GM21423 (cell line): Measurements from ENCODE around the gene FAM53A.

Experiments used
- ATAC-seq: cut with Tn5 transposase; IDR thresholded peaks from one replicate; pipeline ENCODE4 v1.9.1; 2021; ENCODE audit warnings: mild to moderate bottlenecking, moderate library complexity; ENCODE audit not compliant: unreplicated experiment

The FAM53A gene

DNA sequence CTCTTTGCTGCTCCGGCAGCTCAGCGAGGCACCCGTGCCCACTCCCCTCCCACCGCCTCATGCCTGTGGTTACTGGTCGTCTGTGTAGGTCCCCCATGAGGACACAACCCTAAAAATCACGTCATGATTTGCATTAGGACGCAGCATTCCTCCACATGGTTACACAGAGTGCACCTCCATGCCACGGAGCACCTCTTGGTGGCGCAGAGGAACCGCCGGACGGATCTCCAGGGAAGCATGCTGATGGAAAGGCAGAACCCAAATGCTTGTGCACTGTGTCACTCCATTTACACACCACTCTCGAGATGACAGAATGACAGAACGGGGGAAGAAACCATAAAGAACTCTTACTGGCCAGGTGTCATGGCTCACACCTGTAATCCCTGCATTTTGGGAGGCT, 22.4 kb downstream of the FAM53A start:
- ATAC-seq, result no peak

DNA sequence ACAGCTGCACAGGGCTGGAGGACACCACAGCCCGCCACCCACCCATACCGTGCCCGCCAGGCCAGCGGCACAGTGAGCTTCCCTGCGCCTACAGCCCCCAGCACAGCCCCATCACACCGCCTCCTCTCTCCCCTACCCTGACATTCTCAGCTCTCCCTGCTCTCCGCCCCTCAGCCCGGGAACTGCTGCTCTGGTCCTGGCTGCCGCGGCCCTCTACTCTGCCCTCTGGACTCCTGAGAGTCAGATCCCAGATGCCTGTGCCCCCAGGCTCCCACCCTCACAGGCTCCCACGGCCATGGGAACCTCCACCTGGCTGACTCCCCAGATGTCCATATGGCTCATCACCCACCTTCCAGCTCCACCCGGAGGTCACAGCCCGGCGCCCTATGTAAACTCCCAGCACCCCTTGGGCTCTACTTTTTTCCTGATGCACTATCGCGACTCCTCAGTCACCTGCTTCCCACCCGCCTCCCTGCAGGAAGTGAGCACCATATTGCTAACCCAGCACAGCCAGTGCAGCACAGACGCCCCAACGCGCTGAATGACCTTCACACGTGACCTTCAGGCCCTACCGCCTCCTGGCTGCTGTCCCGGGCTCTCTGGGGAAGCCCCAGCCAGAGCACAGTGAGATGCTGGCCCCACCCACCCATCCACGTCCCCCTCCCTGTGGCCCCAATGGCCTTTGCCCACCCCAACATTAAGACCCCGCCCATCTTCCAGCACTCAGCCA, 23.0 kb downstream of the FAM53A start:
- no peak for ATAC-seq

DNA sequence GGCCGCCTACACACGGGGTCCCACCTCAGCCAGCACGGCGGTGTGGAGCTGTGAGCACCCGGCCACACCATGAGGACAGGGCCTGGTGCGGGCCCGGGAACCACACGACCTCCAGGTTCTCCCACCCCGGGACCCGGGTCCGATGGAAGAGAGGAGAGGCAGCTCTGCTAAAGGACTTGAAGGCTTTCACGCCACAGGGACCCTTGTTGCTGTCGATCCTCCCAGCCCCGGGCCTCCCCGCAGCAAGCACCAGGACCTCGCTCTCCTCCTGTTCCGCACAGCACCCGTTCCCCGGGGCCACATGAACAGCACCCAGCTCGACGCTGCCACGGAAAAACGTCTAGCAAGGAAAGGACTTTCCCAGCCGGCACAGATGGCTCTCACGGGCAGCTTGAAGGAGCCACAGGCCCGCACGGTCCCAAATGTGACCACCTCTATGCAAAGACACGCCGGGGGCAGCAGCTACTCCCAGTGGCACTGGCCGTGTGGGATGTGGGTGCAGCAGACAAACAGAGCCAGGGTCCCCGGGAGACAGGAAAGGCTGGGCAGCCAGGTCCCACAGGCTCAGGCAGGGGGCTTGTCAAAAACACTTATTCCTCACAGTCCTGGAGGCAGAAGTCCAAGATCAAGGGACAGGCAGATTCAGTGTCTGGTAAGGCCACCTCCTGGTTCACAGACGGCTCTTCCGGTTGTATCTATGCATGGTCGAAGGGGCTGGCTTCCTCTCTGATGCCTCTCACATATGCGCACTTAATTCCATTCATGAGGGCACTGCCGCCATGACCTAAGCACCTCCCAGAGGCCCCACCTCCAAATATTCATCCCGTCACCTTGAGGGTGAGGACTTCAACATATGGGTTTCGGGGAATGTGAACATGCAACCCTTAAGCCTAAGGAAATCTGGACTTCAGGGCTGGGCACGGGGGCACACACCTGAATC, 24.7 kb downstream of the FAM53A start:
- ATAC-seq, result no peak

DNA sequence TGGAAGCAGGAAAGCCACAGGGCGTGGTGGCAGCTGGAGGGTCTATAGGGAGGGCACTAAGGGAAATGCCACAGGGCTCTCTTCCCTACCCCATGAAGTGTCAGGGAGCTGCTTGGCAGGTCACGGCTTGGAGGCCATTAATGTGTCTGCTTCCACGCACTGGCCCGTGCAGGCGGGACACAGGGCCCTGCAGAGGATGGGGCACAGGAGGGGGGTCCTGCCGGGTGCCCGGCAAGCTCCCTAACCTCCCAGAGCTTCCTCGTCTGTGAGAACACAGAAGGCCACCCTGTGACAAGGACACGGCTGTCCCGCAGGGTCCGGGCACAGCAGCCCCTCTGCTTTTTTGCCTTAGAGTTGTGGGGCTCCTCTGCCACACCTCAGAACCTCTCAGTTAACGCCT, 25.5 kb downstream of the FAM53A start:
- ATAC-seq, result no peak

DNA sequence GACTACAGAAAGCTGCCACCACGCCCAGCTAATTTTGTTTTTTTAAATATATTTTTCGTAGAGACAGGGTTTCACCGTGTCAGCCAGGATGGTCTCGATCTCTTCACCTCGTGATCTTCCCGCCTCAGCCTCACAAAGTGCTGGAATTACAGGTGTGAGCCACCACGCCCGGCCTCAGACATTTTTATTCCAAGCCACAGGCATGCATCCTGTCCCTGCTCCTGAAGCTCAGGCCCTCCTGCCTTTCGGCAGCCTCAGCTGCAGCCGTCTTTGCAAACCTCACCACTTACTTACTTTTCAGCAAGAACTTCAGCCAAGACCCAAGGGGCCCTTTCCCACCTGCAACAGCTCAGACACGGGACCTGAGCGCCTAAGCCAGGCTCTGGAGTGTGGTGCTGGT, 26.0 kb downstream of the FAM53A start:
- ATAC-seq, result no peak

DNA sequence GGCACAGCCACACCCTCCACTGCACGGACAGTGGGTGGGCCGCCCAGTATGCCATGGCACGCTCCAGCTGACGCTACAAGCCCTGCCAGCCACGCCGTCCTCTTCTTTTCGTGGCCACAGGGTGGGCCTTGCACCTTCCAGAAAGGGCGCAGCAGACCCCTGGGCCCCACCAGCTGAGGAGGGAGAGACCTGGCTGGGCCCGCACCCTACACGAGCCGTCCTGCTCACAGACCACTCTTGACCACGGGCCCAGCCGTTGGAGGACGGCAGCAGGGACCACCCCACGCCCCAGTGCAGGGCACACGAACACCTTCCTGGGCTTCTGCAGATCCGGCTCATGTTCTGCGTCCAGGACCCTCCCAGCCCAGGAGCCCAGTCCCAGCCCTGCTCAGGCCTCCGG, 27.1 kb downstream of the FAM53A start:
- no peak for ATAC-seq

DNA sequence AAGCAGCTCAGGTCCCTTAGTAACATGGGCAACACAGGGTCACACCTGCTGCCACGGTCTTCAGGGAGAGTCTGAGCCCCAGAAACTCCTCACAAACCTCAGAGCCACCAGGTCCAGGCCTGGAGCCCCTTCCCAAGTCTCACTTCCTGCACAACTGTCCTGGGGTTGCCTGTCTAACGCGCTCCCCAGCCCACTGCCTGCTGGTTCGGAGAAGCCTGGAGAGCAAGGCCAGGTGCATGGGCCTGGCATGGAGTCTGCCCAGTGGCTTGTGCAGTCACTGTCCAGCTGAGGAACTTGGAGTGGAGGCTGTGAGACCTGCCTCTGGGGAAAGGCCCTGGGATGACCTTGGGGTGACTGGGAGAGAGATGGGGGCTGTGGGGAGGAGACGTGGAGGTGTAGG, 28.0 kb downstream of the FAM53A start:
- ATAC-seq, result no peak

DNA sequence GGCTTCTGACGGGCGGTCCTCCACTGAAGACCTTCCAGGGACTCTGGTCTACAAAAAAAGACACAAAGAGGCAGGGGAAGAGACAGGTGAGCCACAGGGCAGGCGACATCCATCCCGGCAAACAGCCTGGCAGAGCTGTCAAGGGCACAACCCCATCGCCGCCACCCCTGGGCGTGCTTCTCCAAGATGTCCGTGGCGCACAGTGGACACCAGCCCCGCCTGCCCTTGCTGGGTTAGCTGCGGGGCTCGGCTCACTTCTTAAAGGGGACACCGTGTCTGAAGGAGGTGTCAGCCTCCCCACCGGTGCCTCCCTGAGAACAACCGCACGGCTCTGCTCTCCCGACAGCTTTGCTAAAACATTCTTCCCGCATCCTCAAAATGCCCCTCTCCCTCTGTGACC, 28.4 kb downstream of the FAM53A start:
- no peak for ATAC-seq

DNA sequence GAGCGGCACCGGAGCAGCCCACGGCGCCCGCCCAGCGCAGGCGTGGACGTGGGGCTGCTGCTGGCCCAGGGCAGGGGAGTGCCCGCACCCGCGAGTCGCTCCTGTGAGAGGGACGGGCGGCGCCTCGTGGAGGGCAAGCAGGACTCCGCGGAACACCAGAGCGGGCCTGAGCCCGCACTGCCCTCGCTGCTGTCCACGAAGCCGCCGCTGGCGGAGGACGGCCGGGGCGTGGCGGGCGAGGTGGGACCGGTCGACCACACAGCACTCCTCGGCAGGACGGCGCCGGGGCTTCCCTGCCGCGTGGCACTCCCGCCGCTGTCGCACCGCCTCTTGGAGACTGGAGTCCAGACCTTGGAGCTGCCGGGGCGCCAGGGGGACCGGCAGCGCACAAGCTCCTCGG, 29.0 kb downstream of the FAM53A start:
- no peak for ATAC-seq

DNA sequence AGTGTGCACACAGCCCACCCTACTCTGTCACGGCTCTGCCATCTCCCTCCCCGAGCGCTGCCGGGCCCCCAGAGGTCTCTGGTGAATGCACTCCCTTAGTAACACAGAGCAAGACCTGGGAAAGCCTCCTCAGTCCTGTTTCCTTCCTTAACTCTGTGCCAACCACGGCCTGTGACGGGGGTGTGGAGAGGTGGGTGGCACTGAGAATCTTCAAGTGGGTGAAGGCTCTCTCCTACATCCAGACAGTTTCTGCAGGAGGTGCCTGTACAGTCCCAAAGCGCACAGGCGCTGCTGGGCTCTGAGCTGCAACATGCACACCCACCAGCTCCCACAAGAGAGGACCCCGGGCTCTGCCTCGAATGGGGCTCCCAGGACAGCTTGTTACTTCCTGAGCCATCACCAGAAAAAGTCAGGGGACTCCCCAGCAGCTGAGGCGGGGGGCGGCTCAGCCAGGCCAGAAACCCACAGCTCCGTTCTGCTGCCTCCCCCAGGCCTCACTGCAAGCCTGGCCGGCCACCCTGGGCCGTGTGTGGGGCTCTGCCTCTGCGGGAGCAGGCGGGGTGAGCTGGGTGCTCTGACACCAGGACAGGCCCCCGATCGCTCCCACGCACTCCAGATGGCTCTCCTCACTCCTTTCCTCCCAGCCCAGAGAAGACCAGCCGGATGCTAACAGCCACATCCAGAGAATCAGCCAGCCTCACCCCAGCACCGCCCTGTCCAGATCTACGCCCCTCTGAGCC, 29.7 kb downstream of the FAM53A start:
- no peak for ATAC-seq

DNA sequence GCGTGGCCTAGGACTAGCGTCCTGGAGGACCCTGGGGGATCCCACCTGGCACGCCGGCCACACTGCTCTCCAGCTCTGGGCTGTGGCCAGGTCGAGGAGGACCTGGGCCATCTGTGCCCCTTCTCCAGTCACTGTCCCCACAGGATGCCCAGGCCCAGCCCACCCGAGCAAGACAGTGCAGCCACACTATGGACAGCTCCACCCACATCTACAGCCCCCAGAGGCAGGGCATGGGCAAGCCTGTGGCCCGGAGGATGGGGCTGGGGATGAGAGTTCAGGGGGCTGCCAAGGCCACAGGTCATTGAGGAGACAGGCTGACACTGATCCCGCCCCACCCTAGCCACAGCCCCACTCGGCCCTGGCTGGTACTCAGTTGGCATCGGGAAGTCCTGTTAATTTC, 30.3 kb downstream of the FAM53A start:
- no peak for ATAC-seq

DNA sequence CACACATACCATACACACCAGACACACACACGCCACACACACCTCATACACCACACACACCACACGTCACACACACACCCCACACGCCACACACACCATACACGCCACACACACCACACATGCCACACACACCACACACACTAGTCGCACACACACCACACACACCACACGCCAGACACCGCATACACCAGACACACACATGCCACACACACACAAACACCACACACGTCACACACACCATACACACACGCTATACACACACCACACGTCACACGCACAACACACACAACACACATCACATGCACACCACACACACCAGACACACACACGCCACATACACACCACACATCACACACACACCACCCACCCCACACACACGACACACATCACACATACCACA, 32.0 kb downstream of the FAM53A start:
- ATAC-seq, result no peak

DNA sequence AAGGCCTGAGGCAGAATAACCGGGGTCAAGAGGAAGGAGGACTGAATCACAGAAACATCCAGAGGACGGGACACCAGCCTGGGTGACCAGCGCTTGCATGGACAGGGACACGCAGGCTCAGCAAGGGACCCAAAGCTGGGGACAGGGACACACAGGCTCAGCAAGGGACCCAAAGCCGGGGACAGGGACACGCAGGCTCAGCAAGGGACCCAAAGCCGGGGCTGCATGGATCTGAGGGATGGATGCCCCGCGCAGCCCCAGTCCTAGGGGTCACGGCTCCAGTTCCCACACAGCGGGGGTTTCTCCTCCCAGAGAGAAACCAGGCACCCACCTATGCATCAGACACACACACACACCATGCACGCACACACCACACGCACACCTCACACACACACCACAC, 32.5 kb downstream of the FAM53A start:
- ATAC-seq, result no peak

DNA sequence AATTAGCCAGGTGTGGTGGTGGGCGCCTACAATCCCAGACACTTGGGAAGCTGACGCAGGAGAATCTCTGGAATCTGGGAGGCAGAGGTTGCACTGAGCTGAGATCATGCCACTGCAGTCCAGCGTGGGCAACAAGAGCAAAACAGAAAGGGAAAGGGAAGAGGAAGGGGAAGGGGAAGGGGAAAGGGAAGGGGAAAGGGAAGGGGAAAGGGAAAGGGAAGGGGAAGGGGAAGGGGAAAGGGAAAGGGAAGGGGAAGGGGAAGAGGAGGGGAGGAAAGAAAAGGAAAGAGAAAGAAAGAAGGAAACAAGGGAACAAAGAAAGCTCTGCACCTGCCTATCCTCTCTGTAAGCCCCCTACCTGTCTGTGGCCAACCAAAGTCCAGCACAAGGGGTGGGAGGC, 35.2 kb downstream of the FAM53A start:
- no peak for ATAC-seq

DNA sequence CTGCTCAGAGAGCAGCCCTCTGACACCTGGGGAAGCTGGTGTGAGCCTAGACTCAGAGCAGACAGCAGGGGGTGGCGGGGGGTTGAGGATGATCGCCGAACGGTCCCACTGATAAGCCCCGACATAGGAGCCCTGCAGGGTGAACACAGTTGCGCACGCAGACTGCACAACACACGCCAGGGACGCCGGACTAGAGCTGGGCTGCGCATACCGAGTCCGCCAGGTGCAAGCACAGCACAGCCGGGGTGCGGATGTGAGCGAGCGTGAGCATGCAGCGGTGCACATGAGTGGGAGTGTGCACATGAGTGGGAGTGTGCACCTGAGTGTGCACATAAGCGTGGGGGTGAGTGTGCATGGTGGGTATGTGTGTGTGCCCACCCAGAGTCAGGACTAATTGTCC, 36.7 kb downstream of the FAM53A start:
- no peak for ATAC-seq

DNA sequence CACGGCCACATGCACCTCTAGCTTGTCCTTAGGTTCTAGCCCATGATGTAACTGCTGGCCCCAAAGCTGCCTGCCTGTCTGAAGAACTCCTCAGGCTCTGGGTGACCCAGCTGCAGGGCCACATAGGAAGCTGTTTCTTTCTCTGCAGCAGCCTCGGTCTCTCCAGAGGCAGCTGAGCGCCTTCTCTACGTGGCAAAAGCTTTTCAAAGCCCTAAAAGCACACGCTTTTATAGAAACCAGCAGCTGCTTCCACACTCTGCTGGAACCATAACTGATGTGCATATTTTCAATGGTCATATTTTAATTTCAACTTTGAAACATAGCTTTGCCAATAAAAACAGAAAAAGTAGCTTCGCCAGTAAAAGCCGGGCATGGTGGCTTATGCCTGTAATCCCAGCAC, 37.4 kb downstream of the FAM53A start:
- no peak for ATAC-seq

DNA sequence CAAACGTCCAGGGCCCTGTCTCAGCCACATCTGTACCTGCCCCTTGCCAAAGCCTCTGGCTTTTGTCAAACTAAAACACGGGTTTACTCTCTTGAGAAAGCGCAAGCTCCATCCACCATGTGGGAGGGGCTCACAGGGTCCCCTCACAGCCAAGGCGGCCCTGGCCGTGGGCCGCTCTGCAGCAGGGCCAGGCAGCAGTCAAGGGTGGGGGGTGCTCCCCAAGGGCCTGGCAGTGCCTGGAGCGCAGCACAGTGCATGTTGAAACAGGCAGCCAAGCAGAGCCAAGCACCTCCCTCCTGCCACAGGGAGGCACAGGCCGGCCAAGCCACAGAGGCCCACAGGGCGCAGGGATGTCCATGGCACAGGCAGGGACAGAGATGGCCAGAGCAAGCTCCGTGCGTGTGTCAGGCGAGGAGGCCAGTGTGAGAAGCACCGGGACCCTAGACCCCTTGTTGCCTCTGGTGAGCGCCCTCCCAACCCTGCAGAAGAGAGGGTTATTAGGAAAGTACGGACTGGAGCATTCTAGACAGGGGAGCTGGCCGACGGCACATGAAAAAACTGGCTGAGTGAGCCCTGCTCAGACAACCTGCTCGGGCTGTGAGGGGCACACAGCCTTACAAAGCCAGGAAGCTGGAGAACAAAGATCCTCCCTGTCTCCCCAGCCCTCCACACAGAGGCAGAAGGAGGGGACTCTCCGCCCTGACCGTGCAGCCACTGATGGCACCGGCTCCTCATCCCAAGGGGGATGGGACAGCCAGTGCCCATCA, 39.0 kb downstream of the FAM53A start:
- ATAC-seq, result no peak

DNA sequence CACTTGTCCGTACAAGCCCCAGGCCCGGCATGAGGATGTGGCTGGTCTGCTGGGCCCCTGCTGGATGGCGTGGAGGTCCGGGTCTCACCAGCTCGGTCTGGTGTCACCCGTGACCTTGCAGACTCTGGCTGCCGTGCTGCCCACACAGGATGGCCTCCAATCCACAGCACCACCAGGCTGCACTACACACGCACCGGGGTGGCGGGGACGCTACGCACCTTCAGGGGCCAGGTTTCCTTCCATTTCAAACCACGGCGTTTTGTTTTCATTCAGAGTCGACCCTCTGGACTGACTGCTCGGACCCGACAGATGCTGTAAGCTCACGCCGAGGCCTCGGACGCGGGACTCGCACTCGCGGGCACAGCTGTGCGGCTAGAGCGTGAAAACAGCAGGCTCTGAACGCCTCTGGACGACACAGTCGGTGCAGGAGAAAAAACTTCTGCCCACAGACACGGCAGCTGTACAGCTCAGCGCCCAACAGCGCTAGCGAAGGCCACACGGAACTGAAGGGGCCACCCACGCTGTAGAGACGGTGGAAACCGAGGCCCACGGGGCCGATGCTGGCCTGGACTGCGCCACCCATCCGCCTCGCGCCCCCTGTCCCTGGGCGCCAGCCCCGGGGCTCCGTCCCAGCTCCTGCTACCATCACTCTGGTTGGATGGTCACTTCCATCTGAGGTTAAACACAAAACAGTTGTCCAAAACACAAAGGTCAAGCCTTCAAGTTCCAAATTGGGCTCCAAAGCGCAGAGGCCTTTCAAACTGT, 40.0 kb downstream of the FAM53A start:
- ATAC-seq, result no peak

DNA sequence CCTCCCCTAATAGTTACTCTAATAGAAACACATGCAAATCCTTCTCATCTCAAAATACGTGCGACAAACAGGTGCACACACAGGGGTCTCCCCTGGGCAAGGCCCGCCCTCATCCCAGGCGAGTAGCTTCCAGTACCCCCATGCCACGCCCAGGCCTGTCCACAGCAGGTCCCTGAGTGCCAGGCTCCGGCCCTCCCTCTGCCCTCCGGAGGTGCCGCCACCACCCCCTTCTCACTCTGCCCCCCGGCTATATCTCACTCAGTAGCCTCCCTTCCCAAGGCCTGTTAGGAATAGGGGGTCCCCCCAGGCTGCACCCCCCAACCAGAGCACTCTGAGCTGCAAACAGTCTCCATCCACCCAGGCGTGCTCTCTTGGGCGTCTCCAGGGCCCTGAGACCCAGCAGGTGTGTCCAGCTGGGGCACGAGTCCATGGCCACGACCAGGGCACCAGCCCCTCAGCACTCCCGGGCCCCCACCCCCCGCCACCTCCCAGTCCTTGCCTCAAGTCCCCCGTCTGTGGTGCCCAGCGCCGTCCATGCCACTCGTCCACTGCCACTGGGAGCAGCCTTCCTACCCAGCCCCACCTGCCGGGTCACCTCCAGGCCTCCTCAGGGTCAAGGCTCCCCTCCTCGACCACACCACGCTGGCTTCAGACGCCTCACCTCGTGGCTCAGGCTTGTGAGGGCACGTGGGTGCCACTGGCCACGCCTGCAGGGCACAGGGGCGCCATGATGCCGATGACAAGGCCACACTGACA, 41.7 kb downstream of the FAM53A start:
- ATAC-seq, result no peak
